HG03025 (cell line): ENCODE measurements around the gene SNAPC4.

ENCODE experiments used
- ATAC-seq: cut with Tn5 transposase; IDR thresholded peaks from one replicate; pipeline ENCODE4 v1.9.1; 2021; ENCODE audit warnings: mild to moderate bottlenecking, moderate library complexity; ENCODE audit not compliant: unreplicated experiment, low FRiP score

The SNAPC4 gene, protein sequence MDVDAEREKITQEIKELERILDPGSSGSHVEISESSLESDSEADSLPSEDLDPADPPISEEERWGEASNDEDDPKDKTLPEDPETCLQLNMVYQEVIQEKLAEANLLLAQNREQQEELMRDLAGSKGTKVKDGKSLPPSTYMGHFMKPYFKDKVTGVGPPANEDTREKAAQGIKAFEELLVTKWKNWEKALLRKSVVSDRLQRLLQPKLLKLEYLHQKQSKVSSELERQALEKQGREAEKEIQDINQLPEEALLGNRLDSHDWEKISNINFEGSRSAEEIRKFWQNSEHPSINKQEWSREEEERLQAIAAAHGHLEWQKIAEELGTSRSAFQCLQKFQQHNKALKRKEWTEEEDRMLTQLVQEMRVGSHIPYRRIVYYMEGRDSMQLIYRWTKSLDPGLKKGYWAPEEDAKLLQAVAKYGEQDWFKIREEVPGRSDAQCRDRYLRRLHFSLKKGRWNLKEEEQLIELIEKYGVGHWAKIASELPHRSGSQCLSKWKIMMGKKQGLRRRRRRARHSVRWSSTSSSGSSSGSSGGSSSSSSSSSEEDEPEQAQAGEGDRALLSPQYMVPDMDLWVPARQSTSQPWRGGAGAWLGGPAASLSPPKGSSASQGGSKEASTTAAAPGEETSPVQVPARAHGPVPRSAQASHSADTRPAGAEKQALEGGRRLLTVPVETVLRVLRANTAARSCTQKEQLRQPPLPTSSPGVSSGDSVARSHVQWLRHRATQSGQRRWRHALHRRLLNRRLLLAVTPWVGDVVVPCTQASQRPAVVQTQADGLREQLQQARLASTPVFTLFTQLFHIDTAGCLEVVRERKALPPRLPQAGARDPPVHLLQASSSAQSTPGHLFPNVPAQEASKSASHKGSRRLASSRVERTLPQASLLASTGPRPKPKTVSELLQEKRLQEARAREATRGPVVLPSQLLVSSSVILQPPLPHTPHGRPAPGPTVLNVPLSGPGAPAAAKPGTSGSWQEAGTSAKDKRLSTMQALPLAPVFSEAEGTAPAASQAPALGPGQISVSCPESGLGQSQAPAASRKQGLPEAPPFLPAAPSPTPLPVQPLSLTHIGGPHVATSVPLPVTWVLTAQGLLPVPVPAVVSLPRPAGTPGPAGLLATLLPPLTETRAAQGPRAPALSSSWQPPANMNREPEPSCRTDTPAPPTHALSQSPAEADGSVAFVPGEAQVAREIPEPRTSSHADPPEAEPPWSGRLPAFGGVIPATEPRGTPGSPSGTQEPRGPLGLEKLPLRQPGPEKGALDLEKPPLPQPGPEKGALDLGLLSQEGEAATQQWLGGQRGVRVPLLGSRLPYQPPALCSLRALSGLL (N-terminal part only)

GRCh38 chr9:136400038-136400834, at the start of gene SNAPC4:
SNAPC4 (minus strand) TSS chr9:136400170; CDS start chr9:136398428, 1,742 bp downstream.
- ATAC-seq: peak; percentile 57

GRCh38 chr9:136448655-136449054, 48.7 kb upstream of the SNAPC4 start:
- ATAC-seq: no peak

DNA sequence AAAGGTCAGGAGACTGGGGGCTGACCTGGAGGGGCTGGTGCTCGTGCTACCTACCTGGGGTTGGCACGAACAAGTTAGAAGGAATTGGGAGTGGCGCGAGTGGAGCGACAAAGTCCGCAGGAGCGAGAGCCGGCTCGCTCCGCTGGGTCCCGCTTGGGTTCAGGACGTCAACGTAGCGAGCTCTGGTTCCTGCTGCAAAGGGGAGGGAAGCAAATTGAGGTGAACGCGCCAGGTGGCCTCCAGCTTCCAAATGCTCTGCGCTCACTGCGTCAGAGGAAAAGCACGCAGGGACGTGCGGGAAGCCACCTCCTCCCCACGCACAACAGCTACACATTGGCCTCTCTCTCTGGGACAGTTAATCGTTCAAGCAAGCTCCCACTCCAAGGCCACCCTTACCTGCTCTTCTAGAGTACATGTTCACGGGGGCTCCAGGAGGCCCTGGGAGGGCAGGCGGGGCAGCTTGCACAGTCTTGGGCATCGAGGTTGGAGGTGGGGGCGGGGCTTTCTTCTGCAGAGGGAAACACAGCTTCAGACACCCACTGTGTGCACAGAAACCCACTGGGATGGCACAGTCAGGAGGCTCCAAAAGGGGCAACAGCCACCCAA, 47.3 kb upstream of the SNAPC4 start:
- no peak for ATAC-seq

DNA sequence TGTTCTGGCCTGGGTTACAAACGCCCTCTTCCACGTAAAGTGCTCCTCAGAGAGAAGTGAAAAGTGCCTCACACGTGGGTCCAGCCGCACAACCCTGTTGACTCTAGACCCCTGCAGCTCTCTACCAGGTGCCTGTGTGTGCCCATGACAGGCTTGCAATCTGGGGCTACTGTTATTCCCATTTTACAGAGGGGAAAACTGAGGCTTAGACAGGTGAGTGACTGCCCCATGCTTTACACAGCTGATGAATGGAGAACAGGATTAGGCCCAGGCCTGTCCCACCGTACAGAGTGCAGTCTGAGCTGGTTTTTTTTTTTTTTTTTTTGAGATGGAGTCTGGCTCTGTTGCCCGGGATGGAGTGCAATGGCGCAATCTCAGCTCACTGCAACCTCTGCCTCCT, 45.8 kb upstream of the SNAPC4 start:
- ATAC-seq: no peak

- ATAC-seq: no peak
Observed at GRCh38 chr9:136444102-136444501, 44.1 kb upstream of the SNAPC4 start.

- no peak for ATAC-seq
Observed at GRCh38 chr9:136443687-136444086, 43.7 kb upstream of the SNAPC4 start.

- ATAC-seq: no peak
Observed at GRCh38 chr9:136443087-136443486, 43.1 kb upstream of the SNAPC4 start.

DNA sequence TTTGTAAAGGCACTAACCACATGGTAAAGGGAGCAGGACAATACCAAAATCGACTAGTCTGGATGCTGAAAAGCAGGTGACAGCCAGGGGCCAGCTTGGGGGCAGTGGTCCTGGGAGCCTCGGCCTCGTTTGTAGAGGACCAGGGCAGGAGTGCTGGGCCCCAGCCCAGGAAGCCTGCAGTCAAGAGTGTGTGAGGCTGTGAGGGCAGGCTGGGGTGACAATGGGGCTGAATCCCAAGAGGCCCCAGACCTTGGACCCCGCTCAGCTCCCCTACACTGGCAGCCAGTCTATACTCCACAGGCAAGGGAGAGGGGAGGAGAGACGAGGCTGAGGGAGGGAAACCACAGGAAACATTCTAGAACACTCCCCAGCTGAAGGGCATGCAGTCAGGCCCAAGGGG, 42.3 kb upstream of the SNAPC4 start:
- no peak for ATAC-seq

DNA sequence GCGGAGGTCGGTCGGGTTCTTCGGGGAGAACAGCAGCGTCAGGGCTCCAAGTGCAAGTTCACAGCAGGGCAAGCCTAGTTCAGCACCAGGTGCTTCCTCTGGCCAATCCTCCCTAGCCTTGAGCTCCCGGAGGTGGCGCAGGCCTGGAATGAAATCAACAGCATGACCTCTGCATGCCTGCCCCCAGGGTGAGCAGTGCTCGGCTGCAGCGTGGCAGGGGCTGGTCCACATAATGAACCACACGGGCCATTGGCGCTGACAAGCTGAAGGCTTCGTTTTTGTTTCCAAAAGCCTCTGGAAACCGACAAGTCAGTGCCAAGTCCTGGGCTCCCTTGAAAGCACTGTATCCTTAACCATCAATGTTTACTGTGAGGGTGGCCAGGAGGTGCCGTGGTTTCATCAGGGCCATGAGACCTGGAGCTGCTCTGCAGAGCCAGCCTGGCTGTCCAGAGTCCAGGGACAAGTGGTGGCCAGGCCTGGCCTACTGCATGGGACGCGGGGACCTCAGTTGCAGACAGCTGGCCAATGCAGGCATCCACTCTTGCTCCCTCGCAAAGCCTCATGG, 41.8 kb upstream of the SNAPC4 start:
- no peak for ATAC-seq

DNA sequence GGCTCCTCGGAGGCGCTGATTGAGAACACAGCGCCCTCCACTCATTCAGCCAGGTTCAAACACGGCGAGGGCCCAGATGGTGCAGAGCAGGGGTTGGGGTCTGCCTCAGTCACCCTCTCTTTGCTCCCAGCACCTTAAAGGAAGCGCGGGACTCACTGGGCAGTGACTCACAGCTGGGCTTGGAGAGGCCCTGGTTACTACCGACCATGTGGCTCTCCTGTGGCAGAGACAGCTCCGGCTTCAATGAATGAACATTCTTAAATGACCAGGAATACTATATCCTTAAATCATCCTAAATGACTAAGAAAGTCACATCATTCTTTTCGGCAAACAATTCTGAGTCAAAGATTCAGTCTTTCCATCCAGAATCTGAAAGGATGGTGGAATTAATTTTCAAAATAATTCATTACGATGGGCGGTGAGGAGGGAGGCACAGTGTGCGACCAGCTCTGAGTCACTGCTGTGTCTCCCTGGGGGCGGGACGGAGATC, 41.3 kb upstream of the SNAPC4 start:
- no peak for ATAC-seq

GRCh38 chr9:136439481-136440408, 39.8 kb upstream of the SNAPC4 start, which contains the start of gene INPP5E:
INPP5E (minus strand) TSS chr9:136439845; CDS start chr9:136439419, 426 bp downstream.
- ATAC-seq: peak; percentile 57

- ATAC-seq: peak; percentile 33
Observed at GRCh38 chr9:136438548-136439480, 38.8 kb upstream of the SNAPC4 start.

- ATAC-seq: no peak
Observed at GRCh38 chr9:136437839-136438547, 38.0 kb upstream of the SNAPC4 start.

- no peak for ATAC-seq
Observed at GRCh38 chr9:136437430-136437829, 37.5 kb upstream of the SNAPC4 start.

GRCh38 chr9:136436055-136436634, 36.2 kb upstream of the SNAPC4 start:
- no peak for ATAC-seq
